Liver (tissue), 9 donors: ENCODE data around the gene TSPAN16. TPM values are rescaled to one million over a fixed set of nuclear protein-coding genes. Genes with fewer than 3 reads are reported as not detected.

Experiments used
- DNase-seq: peaks from one replicate; pipeline ENCODE4 v3.0.0-alpha.2; 2017; ENCODE audit warnings: low spot score
- H3K27ac ChIP-seq, 2 donors: one replicate each; pipeline ENCODE4 v1.7.0; 2013; ENCODE audit warnings: inconsistent platforms in 2 of 2, low read length in 2 of 2, control low read depth in 1 of 2, low read depth in 1 of 2, mild to moderate bottlenecking in 1 of 2
- H3K27me3 ChIP-seq, 4 donors: one replicate each; pipeline versions ENCODE4 v1.6.1 to v1.7.0; 2013; ENCODE audit warnings: low read length in 3 of 4, inconsistent platforms in 1 of 4, mild to moderate bottlenecking in 1 of 4, moderate library complexity in 1 of 4; ENCODE audit not compliant: control insufficient read depth in 4 of 4, insufficient read depth in 4 of 4
- H3K36me3 ChIP-seq, 4 donors: one replicate each; pipeline versions ENCODE4 v1.6.1 to v1.7.0; 2013; ENCODE audit warnings: low read length in 3 of 4, mild to moderate bottlenecking in 3 of 4, low read depth in 1 of 4, moderate library complexity in 1 of 4; ENCODE audit not compliant: control insufficient read depth in 4 of 4, insufficient read depth in 3 of 4
- H3K4me1 ChIP-seq, 4 donors: one replicate each; pipeline versions ENCODE4 v1.6.1 to v1.7.0; 2013; ENCODE audit warnings: low read length in 3 of 4, mild to moderate bottlenecking in 3 of 4, moderate library complexity in 1 of 4; ENCODE audit not compliant: control insufficient read depth in 4 of 4, insufficient read depth in 4 of 4
- H3K4me3 ChIP-seq, 3 donors: one replicate each; pipeline versions ENCODE4 v1.6.1 to v1.7.0; 2013; ENCODE audit warnings: low read length in 3 of 3, control low read depth in 1 of 3, low read depth in 1 of 3, mild to moderate bottlenecking in 1 of 3
- H3K9ac ChIP-seq, 2 donors: one replicate each; pipeline ENCODE4 v1.7.0; 2013; ENCODE audit warnings: low read length in 2 of 2, mild to moderate bottlenecking in 2 of 2, moderate library complexity in 2 of 2, control low read depth in 1 of 2, low read depth in 1 of 2
- H3K9me3 ChIP-seq, 4 donors: one replicate each; pipeline versions ENCODE4 v1.6.1 to v1.7.0; 2013; ENCODE audit warnings: low read length in 3 of 4; ENCODE audit not compliant: control insufficient read depth in 4 of 4
- ATF3 ChIP-seq: IDR thresholded peaks from 2 replicates; pipeline ENCODE4 v1.6.1; 2016; ENCODE audit warnings: antibody characterized with exemption
- CTCF ChIP-seq: fragments of 150-350 bp; IDR thresholded peaks from 2 replicates; pipeline ENCODE4 v1.5.1; 2017; ENCODE audit warnings: improper control_type of control experiment, low read depth, low read length; ENCODE audit not compliant: missing input control
- EGR1 ChIP-seq, 2 donors: IDR thresholded peaks; 2 replicates each; pipeline ENCODE4 v1.6.1; 2016 to 2018; ENCODE audit warnings: antibody characterized with exemption in 2 of 2, low read depth in 2 of 2
- FOXA1 ChIP-seq: IDR thresholded peaks from 2 replicates; pipeline ENCODE4 v1.6.1; 2016; ENCODE audit warnings: antibody characterized with exemption
- FOXA2 ChIP-seq: IDR thresholded peaks from 2 replicates; pipeline ENCODE4 v1.6.1; 2016; ENCODE audit warnings: antibody characterized with exemption
- GABPA ChIP-seq, 2 donors: IDR thresholded peaks in 1 of 2; conservative IDR thresholded peaks in 1 of 2; 2 replicates each; pipeline ENCODE4 v1.6.1; 2016; ENCODE audit warnings: antibody characterized with exemption in 2 of 2, mild to moderate bottlenecking in 1 of 2, moderate library complexity in 1 of 2
- HNF4A ChIP-seq, 2 donors: conservative IDR thresholded peaks; 2 replicates each; pipeline ENCODE4 v1.6.1; 2016; ENCODE audit warnings: antibody characterized with exemption in 2 of 2, mild to moderate bottlenecking in 2 of 2
- HNF4G ChIP-seq: IDR thresholded peaks from 2 replicates; pipeline ENCODE4 v1.6.1; 2016; ENCODE audit warnings: antibody characterized with exemption
- JUND ChIP-seq, 2 donors: IDR thresholded peaks; 2 replicates each; pipeline ENCODE4 v1.6.1; 2016; ENCODE audit warnings: antibody characterized with exemption in 2 of 2
- MAX ChIP-seq: IDR thresholded peaks from 2 replicates; pipeline ENCODE4 v1.6.1; 2016; ENCODE audit warnings: antibody characterized with exemption
- NR2F2 ChIP-seq: IDR thresholded peaks from 2 replicates; pipeline ENCODE4 v1.6.1; 2016; ENCODE audit warnings: antibody characterized with exemption
- RAD21 ChIP-seq, 2 donors: IDR thresholded peaks; 2 replicates each; pipeline ENCODE4 v1.6.1; 2016; ENCODE audit warnings: antibody characterized with exemption in 2 of 2, mild to moderate bottlenecking in 2 of 2
- REST ChIP-seq: IDR thresholded peaks from 2 replicates; pipeline ENCODE4 v1.6.1; 2016; ENCODE audit warnings: antibody characterized with exemption, mild to moderate bottlenecking
- RXRA ChIP-seq, 2 donors: IDR thresholded peaks; 2 replicates each; pipeline ENCODE4 v1.6.1; 2017 to 2018; ENCODE audit warnings: antibody characterized with exemption in 2 of 2, mild to moderate bottlenecking in 1 of 2
- SP1 ChIP-seq: IDR thresholded peaks from 2 replicates; pipeline ENCODE4 v1.6.1; 2018; ENCODE audit warnings: antibody characterized with exemption, mild to moderate bottlenecking
- TAF1 ChIP-seq: conservative IDR thresholded peaks from 2 replicates; pipeline ENCODE4 v1.6.1; 2016; ENCODE audit warnings: antibody characterized with exemption, mild to moderate bottlenecking
- YY1 ChIP-seq: IDR thresholded peaks from 2 replicates; pipeline ENCODE4 v1.6.1; 2016; ENCODE audit warnings: antibody characterized with exemption, mild to moderate bottlenecking
- ZBTB33 ChIP-seq: IDR thresholded peaks from 2 replicates; pipeline ENCODE4 v1.6.1; 2016; ENCODE audit warnings: antibody characterized with exemption
- WGBS: extraction: QIAGEN DNeasy Blood & Tissue Kit; methylation state at CpG from one replicate; pipeline ENCODE4 v1.1.7; 2013; 5-methylcytosine and 5-hydroxymethylcytosine counted together
- polyA plus RNA-seq, 2 donors: library from polyadenylated mRNA; stranded (reverse) in 1 of 2; unstranded in 1 of 2; fragments of 200-250 nt in 1 of 2; fragments of >200 nt in 1 of 2; fragmentation: Nextera tagmentation in 1 of 2; extraction: Ambion mirVana in 1 of 2; gene quantifications; one replicate each; pipeline versions ENCODE4 v1.2.1 to v1.2.3, GENCODE V29; 2013 to 2015
- total RNA-seq, 2 donors: library from RNA; depleted of rRNA; stranded (reverse); fragments of >200 nt; gene quantifications; one replicate each; pipeline ENCODE4 v1.2.3, GENCODE V29; 2014
- donor health status: healthy.
- donor health status: healthy.
- donor health status: healthy.
- donor health status: healthy.
- donor health status: healthy.

The TSPAN16 gene
- total and polyA plus RNA-seq, 4 donors = not detected

- Histone ChIP-seq H3K4me3 (peak overlapping the region in 1 of 3 donors; percentile 32), H3K36me3 (peaks cover 0 to 2% (median 0%) of the 10 kb centered on the region in 4 donors), H3K9ac (no peak overlapping the region), H3K27ac (peak overlapping the region; percentile 64 to 85), H3K27me3 (no peaks in the 10 kb centered on the region), H3K9me3 (no peaks in the 10 kb centered on the region), H3K4me1 (peaks cover 6 to 16% (median 12%) of the 10 kb centered on the region in 4 donors)
- DNase-seq = peak; percentile 55
- 9% methylated on average over 10 of the region's 10 CpGs for WGBS
- TF ChIP-seq ZBTB33 (peak; percentile 29), FOXA2 (no peak), YY1 (peak; percentile 65), GABPA (IDR thresholded peaks at IDR 0.05 in 1 of 2, conservative IDR thresholded peaks at IDR 0.05 in 1 of 2) (peak; percentile 38 to 77), RXRA (IDR thresholded peaks at IDR 0.05) (peak; percentile 66 to 70), FOXA1 (no peak), EGR1 (IDR thresholded peaks at IDR 0.05; ENCODE audit: low read depth in 2 of 2) (peak in 1 of 2 donors; percentile 43), CTCF (no peak), SP1 (peak; percentile 83), HNF4G (peak; percentile 5), NR2F2 (no peak), RAD21 (IDR thresholded peaks at IDR 0.05) (peak; percentile 51 to 61), MAX (peak; percentile 45), JUND (IDR thresholded peaks at IDR 0.05) (peak in 1 of 2 donors; percentile 22), HNF4A (conservative IDR thresholded peaks at IDR 0.05) (peak; percentile 52 to 53), TAF1 (no peak), ATF3 (peak; percentile 28), REST (peak; percentile 69)
These were observed 28.2 kb downstream of the TSPAN16 start for GRCh38 chr19:11324079-11324661.
